Smooth muscle cell (in vitro differentiated cells): ENCODE data around the gene UGT1A4. TPM values are rescaled to one million over a fixed set of nuclear protein-coding genes. Genes with fewer than 3 reads are reported as not detected.

Source experiments
- DNase-seq: peaks from one replicate; lab custom pipeline; 2025; ENCODE audit not compliant: unreplicated experiment; lab: John Stamatoyannopoulos, UW
- H2AFZ ChIP-seq: fragments of 200-600 bp; sonication (generic); 2 replicates; pipeline ENCODE4 v1.6.0; 2016; ENCODE audit warnings: antibody characterized with exemption, low read depth, mild to moderate bottlenecking
- H3F3A ChIP-seq: fragments of 200-600 bp; sonication (generic); 2 replicates; pipeline ENCODE4 v1.6.0; 2017; ENCODE audit warnings: antibody characterized with exemption, low read depth
- H3K27ac ChIP-seq: fragments of 200-600 bp; sonication (generic); 2 replicates; pipeline ENCODE4 v1.5.1; 2016; ENCODE audit warnings: low read depth, mild to moderate bottlenecking
- H3K27me3 ChIP-seq: fragments of 200-600 bp; sonication (generic); 2 replicates; pipeline ENCODE4 v1.6.1; 2016; ENCODE audit warnings: low read depth, mild to moderate bottlenecking
- H3K36me3 ChIP-seq: fragments of 200-600 bp; sonication (generic); 2 replicates; pipeline ENCODE4 v1.5.1; 2016; ENCODE audit warnings: low read depth
- H3K4me1 ChIP-seq: fragments of 200-600 bp; sonication (generic); 2 replicates; pipeline ENCODE4 v1.5.1; 2016; ENCODE audit warnings: low read depth
- H3K4me2 ChIP-seq: fragments of 200-600 bp; sonication (generic); 2 replicates; pipeline ENCODE4 v1.6.0; 2016; ENCODE audit warnings: mild to moderate bottlenecking
- H3K4me3 ChIP-seq: fragments of 200-600 bp; sonication (generic); 2 replicates; pipeline ENCODE4 v1.5.1; 2016; ENCODE audit warnings: mild to moderate bottlenecking
- H3K79me2 ChIP-seq: fragments of 200-600 bp; sonication (generic); 2 replicates; pipeline ENCODE4 v1.6.0; 2016; ENCODE audit warnings: low read depth, mild to moderate bottlenecking
- H3K9ac ChIP-seq: fragments of 200-600 bp; sonication (generic); 2 replicates; pipeline ENCODE4 v1.6.0; 2016; ENCODE audit warnings: low read depth
- H3K9me3 ChIP-seq: fragments of 200-600 bp; sonication (generic); replicated peaks from 2 replicates; pipeline ENCODE4 v1.5.1; 2016; ENCODE audit warnings: low read depth
- H4K20me1 ChIP-seq: fragments of 200-600 bp; sonication (generic); 2 replicates; pipeline ENCODE4 v1.6.0; 2016; ENCODE audit warnings: low read depth
- WGBS: methylation state at CpG from one replicate; pipeline ENCODE4 v1.1.7; 2016; ENCODE audit warnings: low lambda C conversion rate; 5-methylcytosine and 5-hydroxymethylcytosine counted together
- polyA plus RNA-seq: library from polyadenylated mRNA; unstranded; fragments of >200 nt; fragmentation: Nextera tagmentation; extraction: Ambion mirVana; gene quantifications from 2 replicates; pipeline ENCODE4 v1.2.1, GENCODE V29; 2016
- total RNA-seq: library from RNA; depleted of rRNA; stranded (reverse); fragments of >200 nt; gene quantifications from 2 replicates; pipeline ENCODE4 v1.2.3, GENCODE V29; 2014
- TF ChIP-seq, protein P1 (sequence below): fragments of 200-600 bp; sonication (generic); IDR thresholded peaks from 2 replicates; pipeline ENCODE4 v1.5.1; 2017; ENCODE audit warnings: borderline replicate concordance, mild to moderate bottlenecking, antibody characterized with exemption; ENCODE audit not compliant: insufficient read depth, poor library complexity, severe bottlenecking

Gene UGT1A4
- total and polyA plus RNA-seq, 2 experiments from 2014 or later, result not detected

DNA sequence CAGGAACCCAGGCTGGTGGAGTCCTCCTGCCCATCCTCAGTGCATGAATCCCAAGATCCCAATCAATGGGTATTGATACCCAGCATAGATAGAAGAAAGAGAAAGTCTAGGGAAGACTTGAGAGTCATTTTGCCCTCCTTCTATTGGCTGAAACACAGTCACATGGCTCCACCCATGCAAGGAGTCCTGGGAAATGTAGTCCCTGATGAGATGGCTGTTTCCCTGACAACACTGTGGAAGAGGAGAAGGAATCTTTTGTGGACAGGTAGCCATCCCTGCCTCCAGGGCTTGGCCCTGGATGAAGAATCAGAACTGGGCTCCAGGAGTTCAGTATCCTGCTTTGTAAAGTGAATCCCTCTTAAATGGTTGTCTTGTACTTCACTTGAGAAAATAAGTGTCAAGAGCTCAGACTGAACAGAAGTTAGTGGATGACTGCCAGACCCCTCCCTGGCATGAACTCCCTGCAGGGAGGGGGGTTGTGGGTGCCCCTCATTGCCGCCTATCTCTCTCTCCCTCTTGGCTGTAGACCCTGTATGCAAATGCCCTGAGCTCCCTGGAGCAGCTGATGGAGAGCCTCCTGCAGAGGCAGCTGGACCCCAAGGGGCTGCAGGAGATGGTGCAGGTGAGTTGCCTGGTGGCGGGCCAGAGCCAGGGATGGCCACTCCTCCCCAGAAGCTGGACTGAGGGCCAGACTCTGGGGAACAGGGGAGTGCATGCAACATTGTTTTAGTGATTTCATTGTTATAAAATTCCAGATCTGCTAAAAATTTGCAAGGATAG, 95.7 kb downstream of the UGT1A4 start:
- no peak overlapping the region for H2AFZ ChIP-seq
- no peaks in the 10 kb centered on the region for H3K27me3 ChIP-seq
- H3K27ac ChIP-seq, result no peak overlapping the region
- H3K36me3 ChIP-seq, result no peaks in the 10 kb centered on the region
- no peaks in the 10 kb centered on the region for H3K9me3 ChIP-seq
- H3F3A ChIP-seq, result no peaks in the 10 kb centered on the region
- H3K4me1 ChIP-seq, result no peaks in the 10 kb centered on the region
- 90% methylated on average over 2 of the region's 2 CpGs for WGBS
- no peak overlapping the region for H3K4me2 ChIP-seq
- no peaks in the 10 kb centered on the region for H3K79me2 ChIP-seq
- TF ChIP-seq, protein P1, sequence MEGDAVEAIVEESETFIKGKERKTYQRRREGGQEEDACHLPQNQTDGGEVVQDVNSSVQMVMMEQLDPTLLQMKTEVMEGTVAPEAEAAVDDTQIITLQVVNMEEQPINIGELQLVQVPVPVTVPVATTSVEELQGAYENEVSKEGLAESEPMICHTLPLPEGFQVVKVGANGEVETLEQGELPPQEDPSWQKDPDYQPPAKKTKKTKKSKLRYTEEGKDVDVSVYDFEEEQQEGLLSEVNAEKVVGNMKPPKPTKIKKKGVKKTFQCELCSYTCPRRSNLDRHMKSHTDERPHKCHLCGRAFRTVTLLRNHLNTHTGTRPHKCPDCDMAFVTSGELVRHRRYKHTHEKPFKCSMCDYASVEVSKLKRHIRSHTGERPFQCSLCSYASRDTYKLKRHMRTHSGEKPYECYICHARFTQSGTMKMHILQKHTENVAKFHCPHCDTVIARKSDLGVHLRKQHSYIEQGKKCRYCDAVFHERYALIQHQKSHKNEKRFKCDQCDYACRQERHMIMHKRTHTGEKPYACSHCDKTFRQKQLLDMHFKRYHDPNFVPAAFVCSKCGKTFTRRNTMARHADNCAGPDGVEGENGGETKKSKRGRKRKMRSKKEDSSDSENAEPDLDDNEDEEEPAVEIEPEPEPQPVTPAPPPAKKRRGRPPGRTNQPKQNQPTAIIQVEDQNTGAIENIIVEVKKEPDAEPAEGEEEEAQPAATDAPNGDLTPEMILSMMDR, result no peak
- H4K20me1 ChIP-seq, result no peaks in the 10 kb centered on the region
- no peak for DNase-seq
- H3K9ac ChIP-seq, result no peak overlapping the region
- H3K4me3 ChIP-seq, result no peak overlapping the region

DNA sequence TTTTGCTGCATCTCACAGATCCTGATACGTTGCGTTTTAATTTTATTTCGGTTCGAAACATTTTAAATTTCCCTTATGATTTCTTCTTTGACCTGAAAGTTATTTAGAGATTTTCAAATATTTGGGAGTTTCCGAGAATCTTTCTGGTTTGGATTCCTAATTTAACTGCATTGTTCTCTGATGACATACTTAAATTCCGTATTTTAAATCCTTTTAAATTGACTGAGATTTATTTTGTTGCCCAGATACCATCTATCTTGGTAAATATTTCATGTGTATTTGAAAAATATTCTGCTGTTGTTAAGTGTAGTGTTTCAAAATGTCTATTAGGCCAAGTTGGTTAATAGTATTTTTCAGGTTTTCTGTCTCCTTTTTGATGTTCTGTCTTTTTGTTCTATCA, 97.3 kb downstream of the UGT1A4 start:
- no peaks in the 10 kb centered on the region for H3K36me3 ChIP-seq
- TF ChIP-seq, protein P1, result no peak
- no peak overlapping the region for H3K4me2 ChIP-seq
- no peak overlapping the region for H2AFZ ChIP-seq
- no peak overlapping the region for H3K9ac ChIP-seq
- H3K79me2 ChIP-seq, result no peaks in the 10 kb centered on the region
- H4K20me1 ChIP-seq, result no peaks in the 10 kb centered on the region
- no peaks in the 10 kb centered on the region for H3K4me1 ChIP-seq
- no peaks in the 10 kb centered on the region for H3K9me3 ChIP-seq
- no peaks in the 10 kb centered on the region for H3K27me3 ChIP-seq
- H3F3A ChIP-seq, result no peaks in the 10 kb centered on the region
- WGBS, result 86% methylated on average over 6 of the region's 6 CpGs
- H3K4me3 ChIP-seq, result no peak overlapping the region
- H3K27ac ChIP-seq, result no peak overlapping the region
- DNase-seq, result no peak

DNA sequence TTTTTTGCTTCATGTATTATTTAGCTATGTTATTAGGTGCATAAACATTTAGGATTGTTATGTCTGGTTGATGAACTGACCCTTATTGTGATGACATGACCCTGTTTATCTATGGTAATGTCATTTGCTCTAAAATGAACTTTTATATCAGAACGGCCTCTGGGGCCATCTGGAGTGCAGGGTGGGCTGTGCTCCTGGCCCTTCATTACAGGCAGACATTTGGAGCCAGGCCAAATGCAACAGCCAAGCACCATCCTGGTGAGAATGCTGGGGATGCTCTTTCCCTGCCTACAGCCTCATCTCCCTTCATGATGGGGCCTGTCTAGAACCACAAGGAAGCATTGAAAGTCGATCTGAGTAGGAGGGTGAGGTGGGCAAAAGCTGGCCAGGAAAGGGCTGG, 97.8 kb downstream of the UGT1A4 start:
- Histone ChIP-seq H3K79me2 (no peaks in the 10 kb centered on the region), H3K9ac (no peak overlapping the region), H3K27me3 (no peaks in the 10 kb centered on the region), H3F3A (no peaks in the 10 kb centered on the region), H3K4me3 (no peak overlapping the region), H4K20me1 (no peaks in the 10 kb centered on the region), H3K27ac (no peak overlapping the region), H3K4me1 (no peaks in the 10 kb centered on the region), H3K9me3 (no peaks in the 10 kb centered on the region), H3K36me3 (no peaks in the 10 kb centered on the region), H2AFZ (no peak overlapping the region), H3K4me2 (no peak overlapping the region)
- TF ChIP-seq, protein P1, result no peak
- WGBS, result 64% methylated on average over 2 of the region's 2 CpGs
- no peak for DNase-seq

DNA sequence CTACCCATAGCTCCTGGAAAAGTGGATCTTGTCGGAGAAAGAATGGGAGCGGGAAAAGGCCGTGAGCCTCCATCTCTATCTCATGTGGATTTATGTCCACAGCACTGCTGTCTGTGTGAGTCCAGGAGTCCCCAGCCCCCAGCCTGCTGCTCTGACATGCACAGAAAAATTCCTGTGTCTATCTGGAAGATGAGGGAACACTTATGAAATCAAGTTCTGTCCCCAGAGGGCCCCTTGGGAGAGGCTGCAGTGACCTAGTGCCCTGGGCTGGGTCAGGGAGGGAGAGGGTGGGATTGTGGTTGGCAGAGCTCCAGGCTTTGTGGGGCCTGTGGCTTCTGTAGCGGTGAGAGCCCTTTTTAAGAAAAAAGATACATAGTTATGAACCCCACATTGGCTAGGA, 98.2 kb downstream of the UGT1A4 start:
- no peak overlapping the region for H3K4me2 ChIP-seq
- no peaks in the 10 kb centered on the region for H3K79me2 ChIP-seq
- H3K9me3 ChIP-seq, result no peaks in the 10 kb centered on the region
- no peaks in the 10 kb centered on the region for H4K20me1 ChIP-seq
- no peak overlapping the region for H3K4me3 ChIP-seq
- 52% methylated on average over 4 of the region's 4 CpGs for WGBS
- H3K27ac ChIP-seq, result no peak overlapping the region
- DNase-seq, result no peak
- H2AFZ ChIP-seq, result no peak overlapping the region
- no peak overlapping the region for H3K9ac ChIP-seq
- H3K36me3 ChIP-seq, result no peaks in the 10 kb centered on the region
- TF ChIP-seq, protein P1, result no peak
- no peaks in the 10 kb centered on the region for H3K27me3 ChIP-seq
- no peaks in the 10 kb centered on the region for H3K4me1 ChIP-seq
- no peaks in the 10 kb centered on the region for H3F3A ChIP-seq
